Neural progenitor cell (in vitro differentiated cells): ENCODE results near the gene RAB42.

Source experiments
- EZH2 ChIP-seq: fragments of 200-600 bp; sonication (generic); IDR thresholded peaks from 2 replicates; pipeline ENCODE4 v1.6.1; 2017; ENCODE audit warnings: antibody characterized with exemption, mild to moderate bottlenecking, moderate library complexity
- EZH2phosphoT487 ChIP-seq: fragments of 200-600 bp; sonication (generic); IDR thresholded peaks from 2 replicates; pipeline ENCODE4 v1.6.1; 2017; ENCODE audit warnings: antibody characterized with exemption
- TF ChIP-seq, protein P1 (sequence below): fragments of 200-600 bp; sonication (generic); IDR thresholded peaks from 2 replicates; pipeline ENCODE4 v1.5.1; 2017; ENCODE audit warnings: antibody characterized with exemption, mild to moderate bottlenecking

GRCh38 chr1:28571911-28572310 lies 20.2 kb upstream of the RAB42 start:
- TF ChIP-seq, protein P1, sequence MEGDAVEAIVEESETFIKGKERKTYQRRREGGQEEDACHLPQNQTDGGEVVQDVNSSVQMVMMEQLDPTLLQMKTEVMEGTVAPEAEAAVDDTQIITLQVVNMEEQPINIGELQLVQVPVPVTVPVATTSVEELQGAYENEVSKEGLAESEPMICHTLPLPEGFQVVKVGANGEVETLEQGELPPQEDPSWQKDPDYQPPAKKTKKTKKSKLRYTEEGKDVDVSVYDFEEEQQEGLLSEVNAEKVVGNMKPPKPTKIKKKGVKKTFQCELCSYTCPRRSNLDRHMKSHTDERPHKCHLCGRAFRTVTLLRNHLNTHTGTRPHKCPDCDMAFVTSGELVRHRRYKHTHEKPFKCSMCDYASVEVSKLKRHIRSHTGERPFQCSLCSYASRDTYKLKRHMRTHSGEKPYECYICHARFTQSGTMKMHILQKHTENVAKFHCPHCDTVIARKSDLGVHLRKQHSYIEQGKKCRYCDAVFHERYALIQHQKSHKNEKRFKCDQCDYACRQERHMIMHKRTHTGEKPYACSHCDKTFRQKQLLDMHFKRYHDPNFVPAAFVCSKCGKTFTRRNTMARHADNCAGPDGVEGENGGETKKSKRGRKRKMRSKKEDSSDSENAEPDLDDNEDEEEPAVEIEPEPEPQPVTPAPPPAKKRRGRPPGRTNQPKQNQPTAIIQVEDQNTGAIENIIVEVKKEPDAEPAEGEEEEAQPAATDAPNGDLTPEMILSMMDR, result no peak
- TF ChIP-seq EZH2, result no peak
- no peak for TF ChIP-seq EZH2phosphoT487
